Activated CD8-positive, alpha-beta T cell treated with anti-CD3 and anti-CD28 coated beads for 36 hours (primary cell): ENCODE data around the gene RPP14. TPM values are rescaled to one million over a fixed set of nuclear protein-coding genes. Genes with fewer than 3 reads are reported as not detected.

Source experiments
- ATAC-seq: fragments of 200-7000 bp; cut with Tn5 transposase; one replicate; pipeline ENCODE4 v1.10.0; 2021; ENCODE audit warnings: mild to moderate bottlenecking, moderate library complexity
- CTCF ChIA-PET: fragments of 350-600 bp; sonication (Branson Sonifier 250); formaldehyde crosslinking; loops from one replicate; lab custom pipeline; 2021; ENCODE audit warnings: antibody characterized with exemption; lab: Charles Lee
- POLR2A ChIA-PET: fragments of 350-600 bp; sonication (Branson Sonifier 250); formaldehyde crosslinking; loops from one replicate; lab custom pipeline; 2021; ENCODE audit warnings: antibody characterized with exemption; lab: Charles Lee
- DNase-seq: peaks from one replicate; pipeline ENCODE4 v3.0.0-alpha.2; 2020
- H3K27ac Mint-ChIP-seq: one replicate; pipeline ENCODE4 v1.8.0; 2021; ENCODE audit warnings: mild to moderate bottlenecking, mixed read lengths
- H3K27me3 Mint-ChIP-seq: one replicate; pipeline ENCODE4 v1.8.0; 2021; ENCODE audit warnings: mixed read lengths
- H3K36me3 Mint-ChIP-seq: one replicate; pipeline ENCODE4 v1.8.0; 2021; ENCODE audit warnings: low read depth, mixed read lengths
- H3K4me1 Mint-ChIP-seq: one replicate; pipeline ENCODE4 v1.8.0; 2021; ENCODE audit warnings: low read depth, mixed read lengths
- H3K4me3 Mint-ChIP-seq: one replicate; pipeline ENCODE4 v1.8.0; 2021; ENCODE audit warnings: mild to moderate bottlenecking, moderate library complexity, mixed read lengths
- H3K9me3 Mint-ChIP-seq: one replicate; pipeline ENCODE4 v1.8.0; 2021; ENCODE audit warnings: mixed read lengths
- intact Hi-C: fragments of 100-400 bp; cut with micrococcal nuclease; formaldehyde crosslinking; loops from one replicate; pipeline ENCODE4 v1.10.0; 2022
- total RNA-seq, 2 experiments: library from RNA; stranded (reverse); gene quantifications; one replicate each; pipeline ENCODE4 v1.2.3, GENCODE V29; 2021
- TF ChIP-seq, protein P1 (sequence below): fragments of 200-600 bp; IDR thresholded peaks from one replicate; pipeline ENCODE4 v1.8.0; 2022; ENCODE audit warnings: antibody characterized with exemption, mild to moderate bottlenecking

The RPP14 gene
- total RNA-seq, 2 experiments from 2014 or later = 16.1 to 18.0 TPM

DNA sequence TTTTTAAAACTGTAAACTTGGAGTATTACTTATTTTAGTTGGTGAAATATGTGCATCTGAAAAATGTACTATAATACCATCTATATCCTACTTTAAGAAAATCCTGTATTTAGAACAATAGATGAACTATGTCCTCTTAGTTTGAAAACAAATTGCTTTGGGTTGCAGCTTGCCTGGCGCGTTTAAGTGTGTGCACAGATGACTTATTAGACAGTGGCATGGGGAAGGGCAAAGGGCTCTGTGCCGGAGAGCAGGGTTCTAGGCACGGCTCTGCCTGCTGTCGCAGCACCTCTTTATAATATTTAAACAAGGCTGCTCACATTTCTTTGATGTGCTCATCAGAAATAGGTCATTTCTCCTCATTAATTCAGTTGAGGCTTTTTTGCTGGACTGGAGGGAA, 36.6 kb downstream of the RPP14 start:
- H3K27me3 Mint-ChIP-seq = no peaks in the 10 kb centered on the region
- peaks cover 12% of the 10 kb centered on the region for H3K4me1 Mint-ChIP-seq
- no peak overlapping the region for H3K4me3 Mint-ChIP-seq
- TF ChIP-seq, protein P1, sequence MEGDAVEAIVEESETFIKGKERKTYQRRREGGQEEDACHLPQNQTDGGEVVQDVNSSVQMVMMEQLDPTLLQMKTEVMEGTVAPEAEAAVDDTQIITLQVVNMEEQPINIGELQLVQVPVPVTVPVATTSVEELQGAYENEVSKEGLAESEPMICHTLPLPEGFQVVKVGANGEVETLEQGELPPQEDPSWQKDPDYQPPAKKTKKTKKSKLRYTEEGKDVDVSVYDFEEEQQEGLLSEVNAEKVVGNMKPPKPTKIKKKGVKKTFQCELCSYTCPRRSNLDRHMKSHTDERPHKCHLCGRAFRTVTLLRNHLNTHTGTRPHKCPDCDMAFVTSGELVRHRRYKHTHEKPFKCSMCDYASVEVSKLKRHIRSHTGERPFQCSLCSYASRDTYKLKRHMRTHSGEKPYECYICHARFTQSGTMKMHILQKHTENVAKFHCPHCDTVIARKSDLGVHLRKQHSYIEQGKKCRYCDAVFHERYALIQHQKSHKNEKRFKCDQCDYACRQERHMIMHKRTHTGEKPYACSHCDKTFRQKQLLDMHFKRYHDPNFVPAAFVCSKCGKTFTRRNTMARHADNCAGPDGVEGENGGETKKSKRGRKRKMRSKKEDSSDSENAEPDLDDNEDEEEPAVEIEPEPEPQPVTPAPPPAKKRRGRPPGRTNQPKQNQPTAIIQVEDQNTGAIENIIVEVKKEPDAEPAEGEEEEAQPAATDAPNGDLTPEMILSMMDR = no peak
- ATAC-seq (no peak), DNase-seq (no peak)
- intact Hi-C loops = no loop called here
- ChIA-PET POLR2A (no interaction called here), CTCF (interaction anchor here (1.9 kb wide), 1 partner anchor 8 kb away, joined by 7 read pairs; no protein-coding TSS in a partner anchor)
- H3K36me3 Mint-ChIP-seq = peaks cover 13% of the 10 kb centered on the region
- no peak overlapping the region for H3K27ac Mint-ChIP-seq
- no peaks in the 10 kb centered on the region for H3K9me3 Mint-ChIP-seq

DNA sequence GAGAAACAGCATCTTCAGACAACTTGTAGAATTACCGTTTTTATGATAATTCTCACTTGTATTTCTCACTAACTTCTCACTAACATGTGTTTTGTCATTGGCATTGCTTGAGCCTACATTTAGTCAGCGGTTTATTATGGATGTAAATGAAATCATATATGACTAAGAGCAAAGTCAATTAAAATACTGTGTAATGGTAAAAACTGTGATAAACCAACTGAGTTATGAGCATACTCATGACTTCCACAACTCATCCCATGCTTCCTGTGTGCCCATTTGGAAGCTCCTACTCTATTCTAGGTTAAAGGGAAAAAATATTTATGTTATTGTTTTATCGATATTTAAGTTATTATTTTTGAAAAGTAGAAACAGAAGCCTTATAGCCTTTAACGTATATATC, 39.4 kb downstream of the RPP14 start:
- Mint-ChIP-seq H3K27me3 (no peaks in the 10 kb centered on the region), H3K27ac (no peak overlapping the region), H3K36me3 (peaks cover 18% of the 10 kb centered on the region), H3K9me3 (no peaks in the 10 kb centered on the region), H3K4me1 (peaks cover 22% of the 10 kb centered on the region), H3K4me3 (no peak overlapping the region)
- intact Hi-C loops = no loop called here
- no peak for ATAC-seq
- TF ChIP-seq, protein P1 = no peak
- CTCF ChIA-PET = interaction anchor here (1.3 kb wide), 1 partner anchor 91 kb away, joined by 3 read pairs; no protein-coding TSS in a partner anchor
- no peak for DNase-seq
- POLR2A ChIA-PET = interaction anchor here (0.6 to 1.3 kb wide), 3 partner anchors 10 to 380 kb away, joined by 3 to 4 read pairs (median 3); no protein-coding TSS in a partner anchor

DNA sequence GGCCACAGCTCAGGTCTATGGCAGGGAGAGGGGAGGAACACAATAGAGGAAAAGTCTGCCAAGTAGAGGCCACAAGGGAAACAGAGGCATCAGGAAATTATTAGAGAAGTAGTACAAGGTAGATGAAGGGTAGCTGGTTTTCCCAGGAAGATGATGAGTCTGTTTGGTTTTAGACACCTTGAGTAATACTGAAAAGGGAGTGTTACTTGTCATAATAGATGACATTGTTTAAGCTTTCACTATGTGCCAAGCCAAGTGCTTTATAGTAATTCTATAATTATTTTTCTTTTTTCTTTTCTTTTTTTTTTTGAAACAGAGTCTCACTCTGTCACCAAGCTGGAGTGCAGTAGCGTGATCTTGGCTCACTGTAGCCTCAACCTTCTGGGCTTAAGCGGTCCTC, 40.3 kb downstream of the RPP14 start:
- no peaks in the 10 kb centered on the region for H3K9me3 Mint-ChIP-seq
- intact Hi-C loops = no loop called here
- ATAC-seq = peak; percentile 25
- ChIA-PET CTCF (interaction anchor here (0.8 to 1.3 kb wide), 2 partner anchors 36 to 90 kb away, joined by 3 read pairs; no protein-coding TSS in a partner anchor), POLR2A (interaction anchor here (0.9 to 1.3 kb wide), 2 partner anchors 11 to 381 kb away, joined by 3 to 4 read pairs; no protein-coding TSS in a partner anchor)
- peaks cover 25% of the 10 kb centered on the region for H3K4me1 Mint-ChIP-seq
- TF ChIP-seq, protein P1 = no peak
- DNase-seq = no peak
- H3K27ac Mint-ChIP-seq = no peak overlapping the region
- no peak overlapping the region for H3K4me3 Mint-ChIP-seq
- peaks cover 15% of the 10 kb centered on the region for H3K36me3 Mint-ChIP-seq
- H3K27me3 Mint-ChIP-seq = no peaks in the 10 kb centered on the region

DNA sequence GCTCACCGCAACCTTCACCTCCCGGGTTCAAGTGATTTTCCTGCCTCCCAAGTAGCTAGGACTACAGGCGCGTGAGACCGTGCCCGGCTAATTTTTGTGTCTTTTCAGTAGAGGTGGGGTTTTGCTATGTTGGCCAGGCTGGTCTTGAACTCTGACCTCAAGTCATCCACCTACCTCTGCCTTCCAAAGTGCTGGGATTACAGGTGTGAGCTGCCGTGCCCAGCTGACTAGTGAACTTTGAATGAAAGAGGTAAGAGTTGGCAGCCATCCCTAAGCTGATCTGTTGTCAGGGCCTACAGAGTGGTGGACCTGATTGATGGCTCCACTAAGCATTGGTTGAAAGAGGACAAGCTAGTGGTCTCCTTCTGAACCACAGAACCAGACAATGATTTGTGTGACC, 41.9 kb downstream of the RPP14 start:
- H3K4me3 Mint-ChIP-seq = no peak overlapping the region
- no peak for ATAC-seq
- intact Hi-C loops = no loop called here
- peaks cover 13% of the 10 kb centered on the region for H3K36me3 Mint-ChIP-seq
- DNase-seq = no peak
- ChIA-PET CTCF (interaction anchor here (0.7 to 1.6 kb wide), 2 partner anchors 15 to 42 kb away, joined by 3 to 4 read pairs; partner anchors contain the start of genes HTD2, PXK and RPP14), POLR2A (interaction anchor here (1.0 to 1.1 kb wide), 2 partner anchors 14 to 41 kb away, joined by 3 read pairs; partner anchors contain the start of gene HTD2)
- TF ChIP-seq, protein P1 = no peak
- no peaks in the 10 kb centered on the region for H3K27me3 Mint-ChIP-seq
- H3K9me3 Mint-ChIP-seq = no peaks in the 10 kb centered on the region
- H3K27ac Mint-ChIP-seq = no peak overlapping the region
- H3K4me1 Mint-ChIP-seq = peaks cover 37% of the 10 kb centered on the region
